ENCODE data around the gene NKD1. TPM values are rescaled to one million over a fixed set of nuclear protein-coding genes. Genes with fewer than 3 reads are reported as not detected.

NKD1 gene
- total RNA-seq, 1 donor from 2014 or later = 0.77 TPM

GRCh38 chr16:50509521-50510341 lies 38.5 kb upstream of the NKD1 start:
- Mint-ChIP-seq H3K9me3 (no peaks in the 10 kb centered on the region), H3K27me3 (peaks cover 2% of the 10 kb centered on the region), H3K4me3 (no peak overlapping the region), H3K36me3 (ENCODE audit: low read depth) (no peaks in the 10 kb centered on the region), H3K4me1 (no peaks in the 10 kb centered on the region), H3K27ac (no peak overlapping the region)
- intact Hi-C loops (cut with micrococcal nuclease) = loop anchor here (10.0 kb wide), 1 partner anchor 295 kb away; no protein-coding TSS in a partner anchor
- peak; percentile 83 for DNase-seq

GRCh38 chr16:50515218-50515617 lies 33.0 kb upstream of the NKD1 start:
- intact Hi-C loops (cut with micrococcal nuclease) = loop anchor here (10.0 kb wide), 1 partner anchor 300 kb away; no protein-coding TSS in a partner anchor
- Mint-ChIP-seq H3K4me3 (no peak overlapping the region), H3K27ac (no peak overlapping the region), H3K9me3 (peaks cover 20% of the 10 kb centered on the region), H3K27me3 (peaks cover 7% of the 10 kb centered on the region), H3K4me1 (no peaks in the 10 kb centered on the region), H3K36me3 (ENCODE audit: low read depth) (peaks cover 2% of the 10 kb centered on the region)
- DNase-seq = no peak

- peaks cover 20% of the 10 kb centered on the region for H3K9me3 Mint-ChIP-seq
- no peaks in the 10 kb centered on the region for H3K4me1 Mint-ChIP-seq
- H3K27ac Mint-ChIP-seq = no peak overlapping the region
- intact Hi-C loops (cut with micrococcal nuclease) = loop anchor here (10.0 kb wide), 1 partner anchor 302 kb away; no protein-coding TSS in a partner anchor
- peaks cover 15% of the 10 kb centered on the region for H3K27me3 Mint-ChIP-seq
- H3K36me3 Mint-ChIP-seq (ENCODE audit: low read depth) = peaks cover 2% of the 10 kb centered on the region
- DNase-seq = no peak
- H3K4me3 Mint-ChIP-seq = no peak overlapping the region
Observed at GRCh38 chr16:50516401-50516800, 31.8 kb upstream of the NKD1 start.

- H3K36me3 Mint-ChIP-seq (ENCODE audit: low read depth) = peaks cover 2% of the 10 kb centered on the region
- intact Hi-C loops (cut with micrococcal nuclease) = loop anchor here (10.0 kb wide), 1 partner anchor 302 kb away; no protein-coding TSS in a partner anchor
- H3K27ac Mint-ChIP-seq = no peak overlapping the region
- no peak overlapping the region for H3K4me3 Mint-ChIP-seq
- H3K9me3 Mint-ChIP-seq = peaks cover 20% of the 10 kb centered on the region
- H3K4me1 Mint-ChIP-seq = no peaks in the 10 kb centered on the region
- peaks cover 16% of the 10 kb centered on the region for H3K27me3 Mint-ChIP-seq
- DNase-seq = no peak
Observed at GRCh38 chr16:50516890-50517289, 31.3 kb upstream of the NKD1 start.

- Mint-ChIP-seq H3K9me3 (peaks cover 20% of the 10 kb centered on the region), H3K4me1 (no peaks in the 10 kb centered on the region), H3K4me3 (no peak overlapping the region), H3K27me3 (peaks cover 18% of the 10 kb centered on the region), H3K36me3 (ENCODE audit: low read depth) (peaks cover 2% of the 10 kb centered on the region), H3K27ac (no peak overlapping the region)
- intact Hi-C loops (cut with micrococcal nuclease) = loop anchor here (10.0 kb wide), 1 partner anchor 303 kb away; no protein-coding TSS in a partner anchor
- DNase-seq = no peak
Observed at GRCh38 chr16:50517450-50518252, 30.5 kb upstream of the NKD1 start.

- Mint-ChIP-seq H3K4me1 (no peaks in the 10 kb centered on the region), H3K27me3 (peaks cover 24% of the 10 kb centered on the region), H3K4me3 (no peak overlapping the region), H3K27ac (no peak overlapping the region), H3K9me3 (peaks cover 20% of the 10 kb centered on the region), H3K36me3 (ENCODE audit: low read depth) (peaks cover 2% of the 10 kb centered on the region)
- no peak for DNase-seq
- intact Hi-C loops (cut with micrococcal nuclease) = loop anchor here (10.0 kb wide), 1 partner anchor 304 kb away; no protein-coding TSS in a partner anchor
Observed at GRCh38 chr16:50519001-50519400, 29.2 kb upstream of the NKD1 start.

- H3K27me3 Mint-ChIP-seq = peaks cover 24% of the 10 kb centered on the region
- no peak overlapping the region for H3K27ac Mint-ChIP-seq
- peaks cover 20% of the 10 kb centered on the region for H3K9me3 Mint-ChIP-seq
- no peaks in the 10 kb centered on the region for H3K4me1 Mint-ChIP-seq
- no peak for DNase-seq
- intact Hi-C loops (cut with micrococcal nuclease) = loop anchor here (10.0 kb wide), 1 partner anchor 305 kb away; no protein-coding TSS in a partner anchor
- no peak overlapping the region for H3K4me3 Mint-ChIP-seq
- H3K36me3 Mint-ChIP-seq (ENCODE audit: low read depth) = peaks cover 2% of the 10 kb centered on the region
Observed at GRCh38 chr16:50519602-50520001, 28.6 kb upstream of the NKD1 start.

GRCh38 chr16:50520451-50521245 lies 27.5 kb upstream of the NKD1 start:
- Mint-ChIP-seq H3K27ac (no peak overlapping the region), H3K27me3 (peaks cover 21% of the 10 kb centered on the region), H3K4me3 (no peak overlapping the region), H3K36me3 (ENCODE audit: low read depth) (peaks cover 2% of the 10 kb centered on the region), H3K9me3 (peaks cover 14% of the 10 kb centered on the region), H3K4me1 (no peaks in the 10 kb centered on the region)
- intact Hi-C loops (cut with micrococcal nuclease) = no loop called here
- no peak for DNase-seq

- no peaks in the 10 kb centered on the region for H3K4me1 Mint-ChIP-seq
- peaks cover 21% of the 10 kb centered on the region for H3K27me3 Mint-ChIP-seq
- H3K36me3 Mint-ChIP-seq (ENCODE audit: low read depth) = peaks cover 2% of the 10 kb centered on the region
- intact Hi-C loops (cut with micrococcal nuclease) = no loop called here
- no peak overlapping the region for H3K27ac Mint-ChIP-seq
- no peak overlapping the region for H3K4me3 Mint-ChIP-seq
- H3K9me3 Mint-ChIP-seq = peaks cover 9% of the 10 kb centered on the region
- DNase-seq = no peak
Observed at GRCh38 chr16:50521246-50521900, 26.8 kb upstream of the NKD1 start.

- no peak overlapping the region for H3K27ac Mint-ChIP-seq
- H3K4me1 Mint-ChIP-seq = no peaks in the 10 kb centered on the region
- intact Hi-C loops (cut with micrococcal nuclease) = no loop called here
- peaks cover 18% of the 10 kb centered on the region for H3K27me3 Mint-ChIP-seq
- H3K36me3 Mint-ChIP-seq (ENCODE audit: low read depth) = no peaks in the 10 kb centered on the region
- DNase-seq = no peak
- no peak overlapping the region for H3K4me3 Mint-ChIP-seq
- H3K9me3 Mint-ChIP-seq = no peaks in the 10 kb centered on the region
Observed at GRCh38 chr16:50522324-50522723, 25.9 kb upstream of the NKD1 start.

GRCh38 chr16:50523710-50524109 lies 24.5 kb upstream of the NKD1 start:
- Mint-ChIP-seq H3K36me3 (ENCODE audit: low read depth) (no peaks in the 10 kb centered on the region), H3K4me1 (no peaks in the 10 kb centered on the region)
- intact Hi-C loops (cut with micrococcal nuclease) = no loop called here

GRCh38 chr16:50525262-50525661 lies 22.9 kb upstream of the NKD1 start:
- no peaks in the 10 kb centered on the region for H3K36me3 Mint-ChIP-seq (ENCODE audit: low read depth)
- no peaks in the 10 kb centered on the region for H3K4me1 Mint-ChIP-seq
- H3K27ac Mint-ChIP-seq = no peak overlapping the region
- intact Hi-C loops (cut with micrococcal nuclease) = no loop called here
- peaks cover 25% of the 10 kb centered on the region for H3K27me3 Mint-ChIP-seq
- peaks cover 8% of the 10 kb centered on the region for H3K9me3 Mint-ChIP-seq
- no peak for DNase-seq
- H3K4me3 Mint-ChIP-seq = no peak overlapping the region

More at GRCh38 chr16:50523710-50524109, 24.5 kb upstream of the NKD1 start:
- DNase-seq = no peak
- Mint-ChIP-seq H3K27me3 (peaks cover 21% of the 10 kb centered on the region), H3K27ac (no peak overlapping the region), H3K9me3 (peaks cover 4% of the 10 kb centered on the region), H3K4me3 (no peak overlapping the region)

GRCh38 chr16:50525716-50526115 lies 22.5 kb upstream of the NKD1 start:
- H3K9me3 Mint-ChIP-seq = peaks cover 10% of the 10 kb centered on the region
- no peak for DNase-seq
- no peaks in the 10 kb centered on the region for H3K4me1 Mint-ChIP-seq
- no peak overlapping the region for H3K27ac Mint-ChIP-seq
- H3K27me3 Mint-ChIP-seq = peaks cover 23% of the 10 kb centered on the region
- H3K4me3 Mint-ChIP-seq = no peak overlapping the region
- no peaks in the 10 kb centered on the region for H3K36me3 Mint-ChIP-seq (ENCODE audit: low read depth)
- intact Hi-C loops (cut with micrococcal nuclease) = no loop called here

All from activated CD4-positive, alpha-beta T cell treated with anti-CD3 and anti-CD28 coated beads, Interleukin-2, amount 10 ng/mL, durations not matched to agents 24 days and 14 days (primary cell).